GM12878 (cell line): ENCODE data around the gene ZDHHC14. TPM values are rescaled to one million over a fixed set of nuclear protein-coding genes. Genes with fewer than 3 reads are reported as not detected.

Experiments used
- ATAC-seq: fragments of 200-7000 bp; cut with Tn5 transposase; 3 replicates; pipeline ENCODE4 v1.9.1; 2020; ENCODE audit warnings: mild to moderate bottlenecking, moderate library complexity
- BruUV-seq: library from RNA; stranded (reverse); fragments of 400-500 nt; replicated peaks from 2 replicates; lab custom pipeline; 2021; lab: Mats Ljungman, UMichigan
- CTCF ChIA-PET: fragments of 300-600 bp; sonication (Branson Sonifier 250); formaldehyde crosslinking; extraction: SDS; loops from one replicate; lab custom pipeline; 2021; ENCODE audit warnings: inconsistent platforms; lab: Yijun Ruan, JAX
- POLR2A ChIA-PET: fragments of 350-600 bp; formaldehyde crosslinking; extraction: SDS; loops from one replicate; lab custom pipeline; 2021; ENCODE audit warnings: inconsistent platforms; lab: Charles Lee
- RAD21 ChIA-PET: fragments of 300-600 bp; sonication (Branson Sonifier 250); formaldehyde crosslinking; loops from one replicate; lab custom pipeline; 2023; ENCODE audit warnings: antibody characterized with exemption; ENCODE audit not compliant: unreplicated experiment; lab: Charles Lee
- SMC1A ChIA-PET: fragments of 300-600 bp; sonication (Branson Sonifier 250); formaldehyde crosslinking; loops from one replicate; lab custom pipeline; 2023; ENCODE audit not compliant: unreplicated experiment, uncharacterized antibody; lab: Charles Lee
- DNase-seq: peaks from one replicate; pipeline ENCODE4 v3.0.0-alpha.2; 2011; ENCODE audit warnings: low read depth, low spot score
- FAIRE-seq: peaks from 3 replicates; lab custom pipeline; 2011; peaks lifted over from hg19 to GRCh38; lab: Jason Lieb, UNC
- H2AFZ ChIP-seq: 2 replicates; pipeline ENCODE4 v1.6.0; 2011; ENCODE audit warnings: low read depth, low read length, control low read depth; ENCODE audit not compliant: control insufficient read depth
- H3K27ac ChIP-seq: 2 replicates; pipeline ENCODE4 v1.5.1; 2011; ENCODE audit warnings: control low read depth; ENCODE audit not compliant: control insufficient read depth, insufficient read depth
- H3K27me3 ChIP-seq, 2 experiments: replicated peaks in 1 of 2; 2 replicates each; pipeline versions ENCODE4 v1.6.0 to v1.6.1; 2011; ENCODE audit warnings: low read length in 1 of 2; ENCODE audit not compliant: control insufficient read depth in 2 of 2, insufficient read depth in 2 of 2
- H3K36me3 ChIP-seq, 2 experiments: 2 replicates each; pipeline ENCODE4 v1.5.1; 2011; ENCODE audit warnings: low read length in 1 of 2; ENCODE audit not compliant: control insufficient read depth in 2 of 2, insufficient read depth in 2 of 2
- H3K4me1 ChIP-seq: 2 replicates; pipeline ENCODE4 v1.6.1; 2011; ENCODE audit warnings: mild to moderate bottlenecking, low read length, moderate library complexity, mixed read lengths; ENCODE audit not compliant: control insufficient read depth, insufficient read depth
- H3K4me2 ChIP-seq: 2 replicates; pipeline ENCODE4 v1.6.0; 2011; ENCODE audit warnings: control low read depth; ENCODE audit not compliant: control insufficient read depth, insufficient read depth
- H3K4me3 ChIP-seq: fragments of 200-600 bp; sonication (generic); 2 replicates; pipeline ENCODE4 v1.5.1; 2016
- H3K79me2 ChIP-seq: 2 replicates; pipeline ENCODE4 v1.6.0; 2011; ENCODE audit warnings: low read length; ENCODE audit not compliant: control insufficient read depth, insufficient read depth
- H3K9ac ChIP-seq: 2 replicates; pipeline ENCODE4 v1.8.0; 2011; ENCODE audit warnings: low read length, control low read depth, mixed read lengths; ENCODE audit not compliant: control insufficient read depth, insufficient read depth
- H3K9me3 ChIP-seq: replicated peaks from 3 replicates; pipeline ENCODE4 v1.5.1; 2011; ENCODE audit warnings: mild to moderate bottlenecking, low read length; ENCODE audit not compliant: control insufficient read depth, insufficient read depth
- H4K20me1 ChIP-seq: 2 replicates; pipeline ENCODE4 v1.6.0; 2011; ENCODE audit not compliant: control insufficient read depth, insufficient read depth
- ASH2L ChIP-seq: fragments of 300-600, 200-600 bp; sonication (generic); IDR thresholded peaks from 2 replicates; pipeline ENCODE4 v1.6.1; 2017; ENCODE audit warnings: low read depth, mild to moderate bottlenecking, borderline replicate concordance
- CBFB ChIP-seq: IDR thresholded peaks from 2 replicates; pipeline ENCODE4 v1.6.1; 2016; ENCODE audit warnings: antibody characterized with exemption, low read depth
- CREM ChIP-seq: IDR thresholded peaks from 2 replicates; pipeline ENCODE4 v1.6.1; 2014; ENCODE audit warnings: antibody characterized with exemption, low read depth
- DPF2 ChIP-seq: fragments of 450-650 bp; IDR thresholded peaks from 2 replicates; pipeline ENCODE4 v1.6.1; 2017; ENCODE audit warnings: mild to moderate bottlenecking
- GATAD2B ChIP-seq: fragments of 450-650 bp; conservative IDR thresholded peaks from 2 replicates; pipeline ENCODE4 v1.6.1; 2017; ENCODE audit warnings: low read depth, mild to moderate bottlenecking, moderate library complexity
- HCFC1 ChIP-seq: fragments of 150-350 bp; IDR thresholded peaks from 2 replicates; pipeline ENCODE4 v1.6.1; 2014; ENCODE audit warnings: low read length
- HDAC2 ChIP-seq: fragments of 200-600 bp; sonication (generic); IDR thresholded peaks from 2 replicates; pipeline ENCODE4 v1.6.1; 2017
- HDGF ChIP-seq: fragments of 450-650 bp; IDR thresholded peaks from 2 replicates; pipeline ENCODE4 v1.6.1; 2016; ENCODE audit warnings: antibody characterized with exemption
- NBN ChIP-seq: fragments of 450-650 bp; IDR thresholded peaks from 2 replicates; pipeline ENCODE4 v1.6.1; 2016
- ZNF217 ChIP-seq: fragments of 450-650 bp; IDR thresholded peaks from 2 replicates; pipeline ENCODE4 v1.6.1; 2017; ENCODE audit warnings: antibody characterized with exemption, mild to moderate bottlenecking
- ZSCAN29 ChIP-seq: fragments of 450-650 bp; IDR thresholded peaks from 2 replicates; pipeline ENCODE4 v1.6.1; 2017; ENCODE audit warnings: mild to moderate bottlenecking, moderate library complexity
- WGBS: methylation state at CpG from one replicate; pipeline ENCODE4 v1.1.6; 2016; ENCODE audit warnings: low lambda C conversion rate; ENCODE audit not compliant: insufficient replicate concordance, insufficient coverage; ENCODE audit errors: missing lambda C conversion rate; 5-methylcytosine and 5-hydroxymethylcytosine counted together
- in situ Hi-C: fragments of 300-500 bp; cut with MboI; formaldehyde crosslinking; loops from 9 replicates; pipeline ENCODE4 v1.14.3; 2018; ENCODE audit warnings: mixed read lengths
- intact Hi-C: fragments of 100-400 bp; cut with micrococcal nuclease; formaldehyde crosslinking; loops from one replicate; pipeline ENCODE4 v1.14.2; 2022; ENCODE audit not compliant: unreplicated experiment
- polyA plus RNA-seq, 11 experiments: library from polyadenylated mRNA; depleted of rRNA in 4 of 11; unstranded in 6 of 11; stranded (reverse) in 5 of 11; fragments of >200 nt; fragmentation: Nextera tagmentation in 4 of 11; fragmentation: Illumina TruSeq in 1 of 11; extraction: Ambion mirVana in 4 of 11; extraction: Trizol in 1 of 11; gene quantifications; 1 replicate in 1 of 11; 2 replicates in 10 of 11; pipeline versions ENCODE4 v1.2.1 to v1.2.3, GENCODE V29; 2011 to 2016; ENCODE audit warnings: inconsistent platforms in 2 of 11, missing spikeins in 2 of 11, low read depth in 1 of 11
- total RNA-seq, 4 experiments: library from RNA; depleted of rRNA in 3 of 4; stranded (reverse); fragments of >200 nt in 3 of 4; fragmentation: Illumina TruSeq in 1 of 4; extraction: Trizol in 1 of 4; gene quantifications; 2 replicates each; pipeline versions ENCODE4 v1.2.1 to v1.2.3, GENCODE V29; 2013 to 2021
- TF ChIP-seq, protein P1 (sequence below): IDR thresholded peaks from 2 replicates; pipeline ENCODE4 v1.6.1; 2011; ENCODE audit warnings: low read depth, mild to moderate bottlenecking, low read length, moderate library complexity, borderline replicate concordance; ENCODE audit errors: extremely low read depth

The ZDHHC14 gene
- total and polyA plus RNA-seq, 10 of the 15 experiments (the other 5 are each of a cell fraction or from before 2014, with no cell fraction given) = 0.15 to 16.0 (median 0.76) TPM; not detected in 1

DNA sequence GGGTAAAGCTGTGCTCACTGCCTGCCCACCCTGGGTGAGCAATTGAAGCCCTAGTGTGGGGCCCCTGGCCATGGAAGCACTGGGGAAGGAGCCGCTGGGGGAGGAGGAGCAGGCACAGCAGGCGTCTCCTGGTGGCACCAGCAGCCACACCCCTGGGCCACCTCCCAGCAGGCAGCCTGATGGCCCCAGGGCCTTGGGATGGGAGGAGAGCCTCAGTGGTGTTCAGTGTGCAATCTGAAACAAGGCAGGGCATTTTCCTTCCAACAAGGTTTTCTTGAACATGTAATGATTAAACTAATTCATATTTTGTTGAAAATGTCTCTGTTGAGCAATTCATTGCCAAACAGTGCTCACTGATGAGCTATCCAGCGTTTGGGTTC, 151.0 kb downstream of the ZDHHC14 start:
- ChIA-PET RAD21 (interaction anchor here (4.6 kb wide), 1 partner anchor 30 kb away, joined by 22 read pairs; no protein-coding TSS in a partner anchor), CTCF (no interaction called here), POLR2A (no interaction called here), SMC1A (interaction anchor here (1.6 to 5.0 kb wide), 5 partner anchors 10 to 135 kb away, joined by 5 to 48 read pairs (median 8); no protein-coding TSS in a partner anchor)
- Histone ChIP-seq H3K4me1 (peaks cover 8% of the 10 kb centered on the region; the same call in 1 of the 2 replicates), H4K20me1 (no peaks in the 10 kb centered on the region), H3K4me2 (no peak overlapping the region), H3K4me3 (no peak overlapping the region), H3K9ac (no peak overlapping the region), H3K27ac (no peak overlapping the region), H2AFZ (no peak overlapping the region), H3K79me2 (no peaks in the 10 kb centered on the region), H3K27me3 (no peaks in the 10 kb centered on the region), H3K36me3 (peaks cover 0 to 2% of the 10 kb centered on the region in 2 experiments; a peak in 1 of 4 replicates), H3K9me3 (no peaks in the 10 kb centered on the region; the same call in 2 of the 3 replicates)
- ATAC-seq (no peak), DNase-seq (no peak), FAIRE-seq (no peak)
- no peak for TF ChIP-seq HDGF
- no peak for TF ChIP-seq CBFB
- no peak for TF ChIP-seq ZNF217
- no peak for TF ChIP-seq NBN
- no peak for TF ChIP-seq CREM
- TF ChIP-seq, protein P1, sequence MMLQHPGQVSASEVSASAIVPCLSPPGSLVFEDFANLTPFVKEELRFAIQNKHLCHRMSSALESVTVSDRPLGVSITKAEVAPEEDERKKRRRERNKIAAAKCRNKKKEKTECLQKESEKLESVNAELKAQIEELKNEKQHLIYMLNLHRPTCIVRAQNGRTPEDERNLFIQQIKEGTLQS = no peak
- no peak for TF ChIP-seq ZSCAN29
- no peak for TF ChIP-seq HCFC1
- TF ChIP-seq DPF2 = no peak
- no peak for TF ChIP-seq HDAC2
- TF ChIP-seq ASH2L = no peak
- no peak for TF ChIP-seq GATAD2B
- no TSS peak for BruUV-seq
- WGBS = 75% methylated on average over 3 of the region's 3 CpGs
- intact Hi-C loops (no loop called here), in situ Hi-C loops (no loop called here)
